HG02588 (cell line): ENCODE measurements around the gene NUF2.
A peak's percentile ranks its signal among the peaks of the same experiment; 100 is the strongest.
"Not testable (repeated sequence)": the region's sequence is repeated elsewhere in the genome, so short reads cannot be mapped to it uniquely, and the experiment has no call there.

Experiments
- ATAC-seq: cut with Tn5 transposase; IDR thresholded peaks from one replicate; pipeline ENCODE4 v1.9.1; 2021; ENCODE audit warnings: mild to moderate bottlenecking, moderate library complexity; ENCODE audit not compliant: unreplicated experiment

NUF2 gene

GRCh38 chr1:163321311-163322305, at the start of gene NUF2:
NUF2 (plus strand) TSS chr1:163321954; CDS start chr1:163326052, 4,098 bp downstream.
- ATAC-seq: peak; percentile 98

GRCh38 chr1:163273766-163274441, 47.9 kb upstream of the NUF2 start:
- no peak for ATAC-seq

GRCh38 chr1:163275222-163275621, 46.5 kb upstream of the NUF2 start:
- ATAC-seq: no peak

- no peak for ATAC-seq
Measured at GRCh38 chr1:163278602-163279001, 43.2 kb upstream of the NUF2 start.

GRCh38 chr1:163284867-163285266, 36.9 kb upstream of the NUF2 start:
- ATAC-seq: not testable (repeated sequence)

GRCh38 chr1:163290025-163290640, 31.6 kb upstream of the NUF2 start:
- ATAC-seq: no peak

GRCh38 chr1:163291461-163291860, 30.3 kb upstream of the NUF2 start:
- ATAC-seq: no peak

- ATAC-seq: not testable (repeated sequence)
Measured at GRCh38 chr1:163292153-163292552, 29.6 kb upstream of the NUF2 start.

- ATAC-seq: not testable (repeated sequence)
Measured at GRCh38 chr1:163293497-163293896, 28.3 kb upstream of the NUF2 start.

- ATAC-seq: no peak
Measured at GRCh38 chr1:163295949-163296348, 25.8 kb upstream of the NUF2 start.

- no peak for ATAC-seq
Measured at GRCh38 chr1:163296504-163297263, 25.1 kb upstream of the NUF2 start.

- no peak for ATAC-seq
Measured at GRCh38 chr1:163298365-163298764, 23.4 kb upstream of the NUF2 start.

- no peak for ATAC-seq
Measured at GRCh38 chr1:163300568-163300967, 21.2 kb upstream of the NUF2 start.

GRCh38 chr1:163303561-163303960, 18.2 kb upstream of the NUF2 start:
- no peak for ATAC-seq

- no peak for ATAC-seq
Measured at GRCh38 chr1:163305441-163305840, 16.3 kb upstream of the NUF2 start.

- no peak for ATAC-seq
Measured at GRCh38 chr1:163307479-163308171, 14.1 kb upstream of the NUF2 start.

GRCh38 chr1:163308811-163309210, 12.9 kb upstream of the NUF2 start:
- no peak for ATAC-seq

- no peak for ATAC-seq
Measured at GRCh38 chr1:163315773-163316374, 5.9 kb upstream of the NUF2 start.

GRCh38 chr1:163320891-163321290, 863 bp upstream of the NUF2 start:
- ATAC-seq: no peak

- ATAC-seq: not testable (repeated sequence)
Measured at GRCh38 chr1:163323339-163323738, 1.6 kb downstream of the NUF2 start.
